GM19372 (cell line): Measurements from ENCODE around the gene MPV17L.
"Not testable (repeated sequence)": the region's sequence is repeated elsewhere in the genome, so short reads cannot be mapped to it uniquely, and the experiment has no call there.

Source experiments
- ATAC-seq: cut with Tn5 transposase; IDR thresholded peaks from one replicate; pipeline ENCODE4 v1.9.1; 2021; ENCODE audit warnings: mild to moderate bottlenecking, low read depth, moderate library complexity; ENCODE audit not compliant: unreplicated experiment

MPV17L gene

GRCh38 chr16:15407756-15408155 is 12.2 kb downstream of the MPV17L start:
- ATAC-seq: not testable (repeated sequence)

GRCh38 chr16:15409476-15409875 is 13.9 kb downstream of the MPV17L start:
- not testable (repeated sequence) for ATAC-seq

- no peak for ATAC-seq
Observed at GRCh38 chr16:15415511-15415985, 20.0 kb downstream of the MPV17L start.

GRCh38 chr16:15417197-15417596 is 21.6 kb downstream of the MPV17L start:
- ATAC-seq: no peak

GRCh38 chr16:15418206-15418605 is 22.7 kb downstream of the MPV17L start:
- no peak for ATAC-seq

- not testable (repeated sequence) for ATAC-seq
Observed at GRCh38 chr16:15421696-15422095, 26.1 kb downstream of the MPV17L start.

GRCh38 chr16:15422222-15422621 is 26.7 kb downstream of the MPV17L start:
- no peak for ATAC-seq

GRCh38 chr16:15425861-15426260 is 30.3 kb downstream of the MPV17L start:
- ATAC-seq: no peak

GRCh38 chr16:15426796-15427195 is 31.2 kb downstream of the MPV17L start:
- ATAC-seq: no peak

- no peak for ATAC-seq
Observed at GRCh38 chr16:15427648-15428239, 32.2 kb downstream of the MPV17L start.

- ATAC-seq: not testable (repeated sequence)
Observed at GRCh38 chr16:15430884-15431283, 35.3 kb downstream of the MPV17L start.

- ATAC-seq: no peak
Observed at GRCh38 chr16:15434079-15434424, 38.5 kb downstream of the MPV17L start.

- ATAC-seq: no peak
Observed at GRCh38 chr16:15434425-15435215, 39.1 kb downstream of the MPV17L start, which contains the start of gene BMERB1. Gene BMERB1 (plus strand): TSS chr16:15434588. CDS start chr16:15434654, 66 bp downstream.

- ATAC-seq: no peak
Observed at GRCh38 chr16:15435216-15435864, 39.8 kb downstream of the MPV17L start.

- no peak for ATAC-seq
Observed at GRCh38 chr16:15439102-15439501, 43.5 kb downstream of the MPV17L start.

GRCh38 chr16:15439521-15439920 is 44.0 kb downstream of the MPV17L start:
- no peak for ATAC-seq

GRCh38 chr16:15440852-15441251 is 45.3 kb downstream of the MPV17L start:
- ATAC-seq: no peak

- ATAC-seq: not testable (repeated sequence)
Observed at GRCh38 chr16:15442140-15442539, 46.6 kb downstream of the MPV17L start.

GRCh38 chr16:15443753-15444152 is 48.2 kb downstream of the MPV17L start:
- ATAC-seq: no peak

- ATAC-seq: no peak
Observed at GRCh38 chr16:15444264-15444663, 48.7 kb downstream of the MPV17L start.

- ATAC-seq: no peak
Observed at GRCh38 chr16:15445450-15445849, 49.9 kb downstream of the MPV17L start.
